Right lobe of liver (tissue), 6 donors: ENCODE results near the gene PROKR1. TPM values are rescaled to one million over a fixed set of nuclear protein-coding genes. Genes with fewer than 3 reads are reported as not detected.

Experiments used
- ATAC-seq, 4 donors: fragments of 200-7000 bp; cut with Tn5 transposase; one replicate each; pipeline ENCODE4 v1.9.1; 2020; ENCODE audit warnings: mild to moderate bottlenecking in 4 of 4, moderate library complexity in 4 of 4
- DNase-seq, 3 donors: peaks; one replicate each; pipeline ENCODE4 v3.0.0-alpha.2; 2020
- H3K27ac ChIP-seq, 3 donors: fragments of 200-600 bp; one replicate each; pipeline ENCODE4 v1.8.0; 2022
- H3K27me3 ChIP-seq, 2 donors: fragments of 200-600 bp; one replicate each; pipeline ENCODE4 v1.8.0; 2022
- H3K36me3 ChIP-seq, 4 donors: fragments of 200-600 bp; sonication (generic) in 1 of 4; one replicate each; pipeline versions ENCODE4 v1.5.1 to v1.8.0; 2017 to 2022; ENCODE audit warnings: control low read depth in 1 of 4
- H3K4me1 ChIP-seq, 4 donors: fragments of 200-600 bp; sonication (generic) in 1 of 4; one replicate each; pipeline versions ENCODE4 v1.5.1 to v1.8.0; 2017 to 2022; ENCODE audit warnings: control low read depth in 1 of 4
- H3K4me3 ChIP-seq, 3 donors: fragments of 200-600 bp; one replicate each; pipeline ENCODE4 v1.8.0; 2022
- H3K9me3 ChIP-seq, 4 donors: fragments of 200-600 bp; sonication (generic) in 1 of 4; one replicate each; pipeline versions ENCODE4 v1.5.1 to v1.8.0; 2017 to 2022; ENCODE audit warnings: control low read depth in 1 of 4
- CTCF ChIP-seq, 4 donors: fragments of 200-600 bp in 3 of 4; fragments of 450-650 bp in 1 of 4; IDR thresholded peaks; one replicate each; pipeline versions ENCODE4 v1.5.1 to v1.8.0; 2016 to 2022; ENCODE audit warnings: antibody characterized with exemption in 4 of 4, mild to moderate bottlenecking in 2 of 4
- POLR2A ChIP-seq: fragments of 450-650 bp; IDR thresholded peaks from one replicate; pipeline ENCODE4 v1.6.1; 2017; ENCODE audit warnings: antibody characterized with exemption, mild to moderate bottlenecking
- whole genome bisulfite sequencing: methylation state at CpG from one replicate; pipeline ENCODE4 v1.1.6; 2018; ENCODE audit warnings: low coverage, low lambda C conversion rate; ENCODE audit not compliant: insufficient coverage; ENCODE audit errors: missing lambda C conversion rate; 5-methylcytosine and 5-hydroxymethylcytosine counted together
- intact Hi-C, 2 donors: fragments of 100-400 bp; cut with DNase I; formaldehyde crosslinking; loops; one replicate each; pipeline versions ENCODE4 v1.11.2 to v1.14.1; 2022
- total RNA-seq, 6 experiments: library from RNA; depleted of rRNA in 2 of 6; stranded (reverse); fragments of >200 nt in 2 of 6; fragmentation: NEBNext Ultra II Directional in 3 of 6; extraction: Animal tissue kit (Norgen Biotek cat#: 25700) in 3 of 6; gene quantifications; one replicate each; pipeline versions ENCODE4 v1.1.0 to v1.2.4, GENCODE V29; 2016 to 2023
- donor health status: DM: no; HTN: yes; CAD: no.
- donor health status: DM: no; HTN: no; CAD: no.
- donor health status: DM: no; HTN: no; CAD: no.
- donor health status: DM: no; HTN: yes; CAD: no.
- donor health status: DM: no; HTN: yes; CAD: no.

PROKR1 gene
- total RNA-seq, 6 experiments from 2014 or later, result not detected

DNA sequence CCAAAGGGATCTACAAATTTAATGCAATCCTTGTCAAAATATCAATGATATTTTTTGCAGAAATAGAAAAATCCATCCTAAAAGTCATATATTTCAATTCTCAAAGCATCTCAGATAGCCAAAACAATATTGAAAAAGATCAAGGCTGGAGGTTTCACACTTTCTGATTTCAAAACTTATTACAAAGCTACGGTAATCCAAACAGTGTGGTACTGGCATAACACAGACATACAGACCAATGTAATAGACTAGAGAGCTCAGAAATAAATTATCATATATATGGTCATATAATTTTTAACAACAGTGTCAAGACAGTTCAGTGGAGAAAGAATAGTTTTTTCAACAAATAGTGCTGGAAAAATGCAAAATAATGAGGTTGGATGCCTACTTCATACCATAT is 40.3 kb upstream of the PROKR1 start:
- no peaks in the 10 kb centered on the region for H3K27me3 ChIP-seq
- H3K36me3 ChIP-seq, result no peaks in the 10 kb centered on the region
- no peak for TF ChIP-seq POLR2A
- TF ChIP-seq CTCF (IDR thresholded peaks at IDR 0.05), result no peak

DNA sequence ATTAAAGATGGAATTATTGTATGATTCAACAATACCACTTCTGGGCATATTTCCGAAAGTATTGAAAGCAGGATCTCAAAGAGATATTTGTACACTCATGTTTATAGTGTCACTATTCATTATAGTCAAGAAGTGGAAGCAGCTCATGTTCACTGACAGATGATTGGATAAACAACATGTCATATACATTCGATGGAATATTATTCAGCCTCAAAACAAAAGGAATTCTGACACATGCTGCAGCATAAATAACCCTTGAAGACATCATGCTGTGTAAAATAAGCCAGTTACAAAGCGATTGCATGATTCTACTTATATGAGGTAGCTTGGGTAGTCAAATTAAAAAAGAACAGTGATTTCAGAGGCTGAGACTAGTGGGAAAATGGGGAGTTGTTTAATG is 39.3 kb upstream of the PROKR1 start:
- DNase-seq (no peak), ATAC-seq (no peak)
- no peak for TF ChIP-seq CTCF (IDR thresholded peaks at IDR 0.05)
- no peak for TF ChIP-seq POLR2A
- Histone ChIP-seq H3K9me3 (no peaks in the 10 kb centered on the region), H3K36me3 (no peaks in the 10 kb centered on the region), H3K4me3 (no peak overlapping the region), H3K27ac (no peak overlapping the region), H3K27me3 (no peaks in the 10 kb centered on the region), H3K4me1 (no peaks in the 10 kb centered on the region)
- 85% methylated on average over 3 of the region's 3 CpGs for WGBS
- intact Hi-C loops, result no loop called here

More for the DNA sequence above, 40.3 kb upstream of the PROKR1 start:
- H3K4me1 ChIP-seq, result no peaks in the 10 kb centered on the region
- DNase-seq (no peak), ATAC-seq (no peak)
- no peaks in the 10 kb centered on the region for H3K9me3 ChIP-seq
- no peak overlapping the region for H3K27ac ChIP-seq
- H3K4me3 ChIP-seq, result no peak overlapping the region
- intact Hi-C loops, result no loop called here
- WGBS, result 80% methylated on average over 1 of the region's 1 CpG

- TF ChIP-seq POLR2A (no peak), CTCF (IDR thresholded peaks at IDR 0.05) (no peak)
- Histone ChIP-seq H3K36me3 (no peaks in the 10 kb centered on the region), H3K27me3 (no peaks in the 10 kb centered on the region), H3K4me1 (no peaks in the 10 kb centered on the region), H3K27ac (no peak overlapping the region), H3K4me3 (no peak overlapping the region), H3K9me3 (no peaks in the 10 kb centered on the region)
- DNase-seq, result no peak
- ATAC-seq, result no peak
- intact Hi-C loops, result no loop called here
- WGBS, result 88% methylated on average over 1 of the region's 1 CpG
Observed at GRCh38 chr2:68605939-68606338, 37.4 kb upstream of the PROKR1 start.

GRCh38 chr2:68606759-68607158 is 36.6 kb upstream of the PROKR1 start:
- 81% methylated on average over 4 of the region's 4 CpGs for WGBS
- no peaks in the 10 kb centered on the region for H3K27me3 ChIP-seq
- H3K27ac ChIP-seq, result no peak overlapping the region
- no peaks in the 10 kb centered on the region for H3K9me3 ChIP-seq
- TF ChIP-seq POLR2A, result no peak
- TF ChIP-seq CTCF (IDR thresholded peaks at IDR 0.05), result no peak
- H3K4me1 ChIP-seq, result no peaks in the 10 kb centered on the region
- no peak overlapping the region for H3K4me3 ChIP-seq
- ATAC-seq (no peak), DNase-seq (no peak)
- intact Hi-C loops, result no loop called here
- H3K36me3 ChIP-seq, result no peaks in the 10 kb centered on the region

GRCh38 chr2:68607837-68608236 is 35.5 kb upstream of the PROKR1 start:
- H3K4me1 ChIP-seq, result no peaks in the 10 kb centered on the region
- no peaks in the 10 kb centered on the region for H3K9me3 ChIP-seq
- no peak overlapping the region for H3K27ac ChIP-seq
- no peak overlapping the region for H3K4me3 ChIP-seq
- DNase-seq (no peak), ATAC-seq (no peak)
- no peaks in the 10 kb centered on the region for H3K36me3 ChIP-seq
- TF ChIP-seq POLR2A, result no peak
- TF ChIP-seq CTCF (IDR thresholded peaks at IDR 0.05), result no peak
- intact Hi-C loops, result no loop called here
- H3K27me3 ChIP-seq, result no peaks in the 10 kb centered on the region
